HG03521 (cell line): ENCODE results near the gene CELF5.
"Not testable (repeated sequence)": the region's sequence is repeated elsewhere in the genome, so short reads cannot be mapped to it uniquely, and the experiment has no call there.

Source experiments
- ATAC-seq: cut with Tn5 transposase; IDR thresholded peaks from one replicate; pipeline ENCODE4 v1.9.1; 2021; ENCODE audit warnings: mild to moderate bottlenecking, moderate library complexity; ENCODE audit not compliant: unreplicated experiment

CELF5 gene

GRCh38 chr19:3206216-3206953, 18.1 kb upstream of the CELF5 start:
- no peak for ATAC-seq

GRCh38 chr19:3207461-3208242, 16.8 kb upstream of the CELF5 start:
- ATAC-seq, result no peak

- no peak for ATAC-seq
These were observed 15.9 kb upstream of the CELF5 start for GRCh38 chr19:3208317-3209207.

DNA sequence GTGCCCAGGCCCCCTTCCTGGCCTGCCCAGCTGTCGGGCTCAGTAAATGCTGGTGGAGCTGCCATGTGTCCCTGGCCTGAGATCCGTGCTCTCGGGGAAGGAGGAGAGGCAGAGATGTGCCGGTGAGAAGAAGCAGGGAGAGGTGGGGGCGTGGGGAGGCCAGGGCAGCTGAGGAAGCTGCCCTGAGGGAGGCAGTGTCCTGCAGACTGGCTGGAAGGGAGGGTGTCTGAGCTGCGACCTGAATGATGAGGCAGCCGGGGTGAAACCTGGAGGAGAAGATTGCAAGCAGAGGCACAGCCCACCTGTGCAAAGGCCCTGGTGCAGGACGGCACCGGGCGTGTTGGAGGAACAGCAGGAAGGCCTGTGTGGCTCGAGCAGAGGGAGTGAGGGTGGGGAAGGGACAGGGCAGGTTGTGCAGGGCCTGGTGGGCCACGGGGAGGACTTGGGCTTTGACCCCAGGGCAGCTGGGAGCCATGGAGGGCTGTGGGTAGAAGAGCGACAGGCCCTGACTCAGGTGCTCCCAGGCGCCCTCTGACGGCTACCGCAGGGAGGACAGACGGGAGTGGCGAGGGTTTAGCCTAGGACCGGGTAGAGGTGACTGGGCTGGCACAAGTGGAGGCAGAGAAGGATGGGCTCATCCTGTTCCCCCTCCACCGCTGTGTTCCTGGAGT, 14.0 kb upstream of the CELF5 start:
- ATAC-seq, result no peak

GRCh38 chr19:3211191-3211590, 13.3 kb upstream of the CELF5 start:
- no peak for ATAC-seq

DNA sequence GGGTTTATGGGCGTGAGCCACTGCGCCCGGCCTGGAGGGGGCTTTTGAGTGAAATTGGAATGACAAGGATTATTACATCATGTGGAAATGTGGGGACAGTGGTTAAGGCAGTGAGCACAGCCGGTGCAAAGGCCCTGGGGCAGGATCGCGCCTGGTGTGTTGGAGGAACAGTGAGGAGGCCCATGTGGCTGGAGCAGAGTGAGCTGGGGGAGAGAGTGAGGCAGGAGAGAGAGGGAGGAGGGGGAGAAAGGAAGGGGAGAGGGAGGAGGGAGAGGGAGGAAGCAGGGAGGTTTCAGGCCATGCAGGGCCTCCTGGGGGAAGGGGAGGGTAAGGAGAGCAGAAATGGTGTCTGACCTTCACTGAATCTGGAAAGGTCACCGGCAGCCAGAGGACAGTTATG, 11.3 kb upstream of the CELF5 start:
- no peak for ATAC-seq

DNA sequence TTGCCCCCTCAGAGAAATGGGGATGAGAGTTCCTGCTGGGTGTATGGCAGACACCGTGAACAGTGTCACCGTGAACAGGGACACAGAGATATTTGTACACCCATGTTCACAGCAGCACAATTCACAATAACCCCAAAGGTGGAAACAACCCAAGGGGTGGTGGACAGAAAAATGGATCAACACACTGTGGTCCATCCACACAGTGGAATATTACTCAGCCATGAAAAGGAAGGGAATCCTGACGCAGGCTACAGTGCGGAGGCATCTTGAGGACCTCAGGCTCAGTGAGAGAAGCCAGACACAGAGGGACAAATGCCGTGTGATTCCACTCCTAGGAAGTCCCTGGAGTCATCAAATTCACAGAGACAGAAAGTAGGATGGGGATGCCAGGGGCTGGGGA, 7.6 kb upstream of the CELF5 start:
- ATAC-seq, result no peak

GRCh38 chr19:3220576-3220975, 3.9 kb upstream of the CELF5 start:
- no peak for ATAC-seq

- ATAC-seq, result not testable (repeated sequence)
These were observed 2.9 kb upstream of the CELF5 start for GRCh38 chr19:3221576-3221975.

GRCh38 chr19:3222709-3223108, 1.8 kb upstream of the CELF5 start:
- ATAC-seq, result no peak

DNA sequence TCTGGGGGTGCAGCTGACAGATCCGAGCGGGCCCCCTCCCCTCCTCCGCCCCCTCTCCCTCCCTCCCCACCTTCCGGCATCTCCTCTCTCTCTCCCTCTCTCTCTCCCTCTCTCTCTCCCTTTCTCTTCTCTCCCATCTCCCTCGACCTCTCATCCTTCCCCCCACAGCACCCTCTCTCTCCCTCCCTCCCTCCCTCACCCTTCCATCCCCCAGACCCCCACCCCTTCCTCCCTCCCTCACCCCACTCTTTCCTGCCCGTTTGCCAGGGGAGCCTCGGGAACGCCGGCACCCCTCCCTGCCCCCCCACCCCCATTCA, 666 bp downstream of the CELF5 start:
- no peak for ATAC-seq

- no peak for ATAC-seq
These were observed 1.2 kb downstream of the CELF5 start for GRCh38 chr19:3225677-3226093.

DNA sequence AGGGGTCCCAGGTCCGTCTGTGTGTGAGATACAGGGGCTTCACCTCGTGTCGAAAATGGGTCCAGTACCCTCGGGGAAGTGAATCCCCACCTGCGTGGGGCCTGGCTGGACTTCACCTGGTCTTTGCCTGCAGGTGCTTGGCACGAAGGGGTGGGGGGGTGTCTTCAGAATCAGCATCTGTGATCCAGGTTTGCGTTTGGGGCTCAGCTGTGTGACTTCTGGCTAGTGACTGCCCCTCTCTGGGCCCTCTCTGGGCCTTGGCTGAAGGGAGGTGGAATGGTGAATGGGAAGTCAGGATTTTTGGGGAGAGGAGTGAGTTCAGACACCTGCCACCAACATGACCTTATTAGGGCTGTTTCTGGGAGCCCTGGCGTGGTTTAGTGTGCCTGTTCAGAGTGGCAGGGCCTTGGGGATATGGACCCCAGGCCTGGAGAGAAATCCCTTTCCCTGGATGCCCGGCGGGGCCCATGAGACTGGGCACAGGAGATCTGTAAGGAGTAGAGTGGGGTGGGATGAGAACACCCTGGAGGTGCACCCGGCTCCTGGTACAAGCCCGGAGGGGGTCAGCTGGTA, 2.7 kb downstream of the CELF5 start:
- no peak for ATAC-seq

DNA sequence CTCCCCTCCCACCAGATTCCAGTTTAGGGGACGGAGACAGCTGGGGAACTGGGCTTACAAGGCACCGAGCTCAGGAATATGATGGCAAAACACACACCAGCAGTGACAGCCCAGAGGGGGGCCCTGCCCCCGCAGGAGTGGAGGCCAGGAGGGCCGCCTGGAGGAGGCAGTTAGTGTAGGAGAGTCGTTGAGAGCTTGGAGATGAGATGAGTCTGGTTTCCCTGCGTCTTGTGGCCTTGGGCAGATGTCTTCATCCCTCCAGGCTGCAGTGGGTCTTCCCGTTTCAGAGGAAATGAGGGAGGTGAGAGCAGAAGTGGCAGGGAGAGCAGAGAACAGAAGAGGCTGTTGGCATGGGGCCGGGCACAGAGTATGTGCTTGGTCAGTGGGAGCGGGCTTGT, 4.9 kb downstream of the CELF5 start:
- ATAC-seq, result no peak

- ATAC-seq, result no peak
These were observed 5.5 kb downstream of the CELF5 start for GRCh38 chr19:3229888-3230496.

GRCh38 chr19:3231288-3231687, 6.8 kb downstream of the CELF5 start:
- ATAC-seq, result no peak

DNA sequence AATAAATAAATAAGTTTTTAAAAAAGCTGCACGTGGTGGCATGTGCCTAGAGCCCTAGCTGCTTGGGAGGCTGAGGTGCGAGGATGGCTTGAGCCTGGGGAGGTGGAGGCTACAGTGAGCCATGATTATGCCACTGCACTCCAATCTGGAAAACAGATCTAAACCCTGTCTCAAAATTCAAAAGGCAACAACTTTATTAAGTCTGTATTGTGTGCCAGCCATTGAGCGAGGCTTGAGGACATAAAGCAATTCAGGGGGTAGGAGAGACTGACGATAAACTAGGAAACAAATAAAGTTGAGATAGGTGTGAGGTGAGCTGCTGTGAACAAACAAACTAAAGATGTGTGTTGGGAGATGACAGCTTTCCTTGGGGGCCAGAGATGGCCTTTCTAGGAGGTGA, 8.7 kb downstream of the CELF5 start:
- ATAC-seq, result no peak

DNA sequence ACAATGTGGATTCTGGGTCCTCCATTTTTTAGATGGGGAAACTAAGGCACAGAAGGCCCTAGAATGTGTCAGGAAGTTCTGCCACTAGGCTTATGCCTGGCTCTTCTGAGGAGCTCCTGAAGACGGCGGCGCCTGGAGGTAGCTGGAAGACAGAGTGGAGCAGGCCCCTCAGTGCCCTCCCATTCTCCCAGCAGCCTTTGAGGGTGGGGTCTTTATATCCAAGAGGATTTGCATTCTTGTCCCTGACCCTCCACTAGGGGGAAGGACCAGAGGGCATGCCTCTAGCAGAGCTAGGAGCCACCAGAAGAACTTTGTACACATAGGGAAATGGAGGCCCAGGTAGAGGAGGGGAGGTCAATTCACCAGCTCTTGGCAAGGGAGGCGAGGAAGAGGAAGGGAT, 9.4 kb downstream of the CELF5 start:
- no peak for ATAC-seq

DNA sequence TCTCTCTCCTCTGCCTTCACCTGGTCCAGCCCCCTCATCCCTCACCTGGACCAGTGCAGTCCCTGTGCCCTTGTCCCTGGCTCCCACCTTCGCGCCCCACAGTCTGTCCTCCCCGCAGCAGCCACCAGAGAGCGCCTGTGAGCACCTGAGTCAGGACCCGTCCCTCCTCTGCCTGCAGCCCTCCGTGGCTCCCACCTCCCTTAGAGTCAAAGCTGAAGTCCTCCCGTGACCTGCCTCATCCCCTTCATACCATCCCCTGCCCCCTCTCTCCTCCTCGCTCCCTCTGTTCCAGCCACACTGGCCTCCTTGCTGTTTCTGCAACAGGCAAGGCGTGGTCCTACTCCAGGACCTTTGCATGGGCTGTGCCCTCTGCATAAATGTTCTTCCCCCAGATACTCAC, 10.3 kb downstream of the CELF5 start:
- no peak for ATAC-seq

DNA sequence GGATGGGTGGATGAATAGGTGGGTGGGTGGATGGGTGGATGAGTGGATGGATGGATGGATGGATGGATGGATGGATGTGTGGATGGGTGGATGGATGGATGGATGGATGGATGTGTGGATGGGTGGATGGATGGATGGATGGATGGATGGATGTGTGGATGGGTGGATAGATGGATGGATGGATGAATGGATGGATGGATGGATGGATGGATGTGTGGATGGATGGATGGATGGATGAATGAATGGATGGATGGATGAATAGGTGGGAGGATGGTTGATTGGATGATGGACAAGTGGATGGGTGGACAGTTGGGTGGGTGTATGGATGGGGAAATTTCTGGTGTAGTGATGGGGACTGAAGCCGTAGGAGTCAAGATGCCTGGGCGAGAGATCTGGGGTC, 11.1 kb downstream of the CELF5 start:
- not testable (repeated sequence) for ATAC-seq
